ENCODE measurements around the gene NEURL1B. TPM values are rescaled to one million over a fixed set of nuclear protein-coding genes. Genes with fewer than 3 reads are reported as not detected.

Gene NEURL1B
- total RNA-seq, 6 experiments from 2014 or later: 2.0 to 8.6 (median 7.1) TPM

- H3K36me3 Mint-ChIP-seq (ENCODE audit: low read depth): peaks cover 2% of the 10 kb centered on the region
- peaks cover 1% of the 10 kb centered on the region for H3K9me3 Mint-ChIP-seq
- no peak overlapping the region for H3K4me3 Mint-ChIP-seq
- no peak for DNase-seq
- H3K27ac Mint-ChIP-seq: no peak overlapping the region
- TF ChIP-seq, protein P1, sequence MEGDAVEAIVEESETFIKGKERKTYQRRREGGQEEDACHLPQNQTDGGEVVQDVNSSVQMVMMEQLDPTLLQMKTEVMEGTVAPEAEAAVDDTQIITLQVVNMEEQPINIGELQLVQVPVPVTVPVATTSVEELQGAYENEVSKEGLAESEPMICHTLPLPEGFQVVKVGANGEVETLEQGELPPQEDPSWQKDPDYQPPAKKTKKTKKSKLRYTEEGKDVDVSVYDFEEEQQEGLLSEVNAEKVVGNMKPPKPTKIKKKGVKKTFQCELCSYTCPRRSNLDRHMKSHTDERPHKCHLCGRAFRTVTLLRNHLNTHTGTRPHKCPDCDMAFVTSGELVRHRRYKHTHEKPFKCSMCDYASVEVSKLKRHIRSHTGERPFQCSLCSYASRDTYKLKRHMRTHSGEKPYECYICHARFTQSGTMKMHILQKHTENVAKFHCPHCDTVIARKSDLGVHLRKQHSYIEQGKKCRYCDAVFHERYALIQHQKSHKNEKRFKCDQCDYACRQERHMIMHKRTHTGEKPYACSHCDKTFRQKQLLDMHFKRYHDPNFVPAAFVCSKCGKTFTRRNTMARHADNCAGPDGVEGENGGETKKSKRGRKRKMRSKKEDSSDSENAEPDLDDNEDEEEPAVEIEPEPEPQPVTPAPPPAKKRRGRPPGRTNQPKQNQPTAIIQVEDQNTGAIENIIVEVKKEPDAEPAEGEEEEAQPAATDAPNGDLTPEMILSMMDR (IDR thresholded peaks at IDR 0.05): no peak
- H3K4me1 Mint-ChIP-seq (ENCODE audit: low read depth): no peaks in the 10 kb centered on the region
- no peaks in the 10 kb centered on the region; the same call in 1 of the 2 replicates for H3K27me3 Mint-ChIP-seq (ENCODE audit: insufficient read depth)
Observed at GRCh38 chr5:172687940-172688339, 46.9 kb downstream of the NEURL1B start.

DNA sequence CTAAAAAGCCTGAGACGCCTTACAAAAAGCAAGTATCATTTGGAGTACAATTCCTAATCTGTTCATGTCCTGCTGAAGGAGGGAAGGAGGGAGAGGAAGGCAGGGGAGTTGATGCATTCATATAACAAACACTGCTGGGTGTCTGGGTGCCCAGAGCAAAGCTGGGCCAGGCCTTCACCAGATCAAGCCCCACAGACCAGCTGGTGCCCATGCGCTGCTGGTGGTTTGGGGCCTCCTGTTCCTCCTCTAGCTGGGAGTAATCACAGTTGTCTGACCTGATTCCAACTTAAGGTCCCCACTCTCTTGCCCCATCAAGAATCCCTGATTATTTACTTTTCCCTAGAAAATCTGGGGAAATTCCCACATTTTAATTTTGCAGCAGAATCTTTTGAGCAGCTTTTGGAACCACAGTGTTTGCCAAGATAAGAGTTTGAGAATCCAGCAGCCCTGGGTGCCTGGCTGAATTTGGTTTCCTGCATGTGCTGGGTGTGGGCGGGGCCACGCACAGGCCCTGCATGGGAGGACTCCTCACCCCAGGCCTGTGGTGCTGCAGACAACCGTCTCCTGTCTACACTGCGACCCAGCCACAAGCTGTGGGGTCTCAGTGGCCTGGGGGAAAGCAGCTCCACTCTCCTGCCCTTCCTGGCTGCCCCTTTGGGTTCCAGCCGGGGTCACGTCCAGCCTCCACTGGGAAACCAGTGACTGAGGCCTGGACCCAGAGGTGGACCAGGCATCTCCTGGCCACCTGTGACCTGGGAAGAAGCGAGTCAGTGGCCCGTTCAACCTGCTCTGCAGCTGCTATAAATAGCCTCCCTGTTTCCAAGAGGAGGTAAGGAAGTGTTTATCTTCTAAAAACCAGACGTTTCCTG lies 47.5 kb downstream of the NEURL1B start:
- Mint-ChIP-seq H3K9me3 (no peaks in the 10 kb centered on the region; the same call in 1 of the 2 replicates), H3K4me3 (no peak overlapping the region), H3K4me1 (ENCODE audit: low read depth) (no peaks in the 10 kb centered on the region), H3K36me3 (ENCODE audit: low read depth) (no peaks in the 10 kb centered on the region), H3K27ac (no peak overlapping the region), H3K27me3 (ENCODE audit: insufficient read depth) (peaks cover under 1% of the 10 kb centered on the region; the same call in 1 of the 2 replicates)
- DNase-seq: no peak
- TF ChIP-seq, protein P1 (IDR thresholded peaks at IDR 0.05): no peak

GRCh38 chr5:172689218-172689572 lies 48.1 kb downstream of the NEURL1B start:
- Mint-ChIP-seq H3K9me3 (no peaks in the 10 kb centered on the region; the same call in 1 of the 2 replicates), H3K27ac (no peak overlapping the region), H3K27me3 (ENCODE audit: insufficient read depth) (peaks cover 2% of the 10 kb centered on the region; the same call in 1 of the 2 replicates), H3K4me1 (ENCODE audit: low read depth) (no peaks in the 10 kb centered on the region), H3K36me3 (ENCODE audit: low read depth) (no peaks in the 10 kb centered on the region), H3K4me3 (no peak overlapping the region)
- no peak for DNase-seq
- TF ChIP-seq, protein P1 (IDR thresholded peaks at IDR 0.05): no peak

DNA sequence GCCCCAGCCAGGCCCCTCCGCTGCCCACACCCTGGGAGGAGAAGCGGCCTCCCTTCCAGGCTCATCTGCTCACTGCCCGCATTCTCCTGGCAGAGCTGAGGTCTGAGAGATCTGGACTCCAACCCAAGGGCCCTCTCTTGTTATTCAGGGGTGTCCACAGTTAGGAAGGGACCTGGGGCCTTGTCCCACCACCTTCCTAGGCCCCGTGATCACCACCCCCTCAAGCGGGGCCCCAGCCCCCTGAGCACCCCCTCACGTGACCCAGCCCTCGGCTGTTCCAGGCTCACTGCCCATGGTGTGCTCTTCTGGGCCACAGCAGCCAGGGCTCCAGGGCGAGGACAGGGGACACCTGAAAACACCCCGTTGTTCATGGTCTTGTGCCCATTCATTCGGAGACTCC lies 48.7 kb downstream of the NEURL1B start:
- Mint-ChIP-seq H3K36me3 (ENCODE audit: low read depth) (no peaks in the 10 kb centered on the region), H3K27me3 (ENCODE audit: insufficient read depth) (peaks cover 2% of the 10 kb centered on the region; the same call in 1 of the 2 replicates), H3K4me1 (ENCODE audit: low read depth) (no peaks in the 10 kb centered on the region), H3K4me3 (no peak overlapping the region), H3K27ac (no peak overlapping the region), H3K9me3 (no peaks in the 10 kb centered on the region)
- DNase-seq: no peak
- TF ChIP-seq, protein P1 (IDR thresholded peaks at IDR 0.05): no peak

- H3K36me3 Mint-ChIP-seq (ENCODE audit: low read depth): no peaks in the 10 kb centered on the region
- peaks cover 2% of the 10 kb centered on the region; the same call in 1 of the 2 replicates for H3K27me3 Mint-ChIP-seq (ENCODE audit: insufficient read depth)
- H3K4me3 Mint-ChIP-seq: no peak overlapping the region
- no peak overlapping the region for H3K27ac Mint-ChIP-seq
- H3K9me3 Mint-ChIP-seq: no peaks in the 10 kb centered on the region
- no peaks in the 10 kb centered on the region for H3K4me1 Mint-ChIP-seq (ENCODE audit: low read depth)
- TF ChIP-seq, protein P1 (IDR thresholded peaks at IDR 0.05): no peak
- no peak for DNase-seq
Observed at GRCh38 chr5:172690258-172691075, 49.4 kb downstream of the NEURL1B start.
